Hepatocyte (in vitro differentiated cells): ENCODE measurements around the gene ALDH1L1. TPM values are rescaled to one million over a fixed set of nuclear protein-coding genes. Genes with fewer than 3 reads are reported as not detected.

Experiments
- DNase-seq: peaks from one replicate; pipeline ENCODE4 v3.0.0-alpha.2; 2016; ENCODE audit warnings: low spot score
- H2AFZ ChIP-seq: fragments of 200-600 bp; sonication (generic); 2 replicates; pipeline ENCODE4 v1.6.0; 2016; ENCODE audit warnings: antibody characterized with exemption, mild to moderate bottlenecking
- H3K27ac ChIP-seq: fragments of 200-600 bp; sonication (generic); 2 replicates; pipeline ENCODE4 v1.5.1; 2016; ENCODE audit warnings: mild to moderate bottlenecking
- H3K27me3 ChIP-seq: fragments of 200-600 bp; sonication (generic); 2 replicates; pipeline ENCODE4 v1.6.1; 2016
- H3K36me3 ChIP-seq: fragments of 200-600 bp; sonication (generic); replicated peaks from 2 replicates; pipeline ENCODE4 v1.5.1; 2016; ENCODE audit warnings: low read depth; ENCODE audit not compliant: insufficient read depth
- H3K4me1 ChIP-seq: fragments of 200-600 bp; sonication (generic); 2 replicates; pipeline ENCODE4 v1.5.1; 2016; ENCODE audit warnings: mild to moderate bottlenecking, moderate library complexity; ENCODE audit not compliant: insufficient read depth
- H3K4me2 ChIP-seq: fragments of 200-600 bp; sonication (generic); 2 replicates; pipeline ENCODE4 v1.6.0; 2016
- H3K4me3 ChIP-seq: fragments of 200-600 bp; sonication (generic); 2 replicates; pipeline ENCODE4 v1.5.1; 2016; ENCODE audit warnings: mild to moderate bottlenecking
- H3K79me2 ChIP-seq: fragments of 200-600 bp; sonication (generic); 2 replicates; pipeline ENCODE4 v1.6.0; 2017; ENCODE audit warnings: mild to moderate bottlenecking
- H3K9me2 ChIP-seq: fragments of 200-600 bp; sonication (generic); replicated peaks from 2 replicates; pipeline ENCODE4 v1.6.0; 2017; ENCODE audit warnings: mild to moderate bottlenecking; ENCODE audit not compliant: insufficient read depth
- H3K9me3 ChIP-seq: fragments of 200-600 bp; sonication (generic); 2 replicates; pipeline ENCODE4 v1.5.1; 2016; ENCODE audit warnings: low read depth, mild to moderate bottlenecking
- H4K20me1 ChIP-seq: fragments of 200-600 bp; sonication (generic); 2 replicates; pipeline ENCODE4 v1.6.0; 2016; ENCODE audit warnings: mild to moderate bottlenecking; ENCODE audit not compliant: insufficient read depth, poor library complexity, severe bottlenecking
- CTCF ChIP-seq: fragments of 200-600 bp; sonication (generic); IDR thresholded peaks from 2 replicates; pipeline ENCODE4 v1.5.1; 2016; ENCODE audit warnings: antibody characterized with exemption, mild to moderate bottlenecking; ENCODE audit not compliant: poor library complexity
- EZH2 ChIP-seq: fragments of 200-600 bp; sonication (generic); IDR thresholded peaks from 2 replicates; pipeline ENCODE4 v1.6.1; 2016; ENCODE audit warnings: antibody characterized with exemption, mild to moderate bottlenecking, borderline replicate concordance
- EZH2phosphoT487 ChIP-seq: fragments of 200-600 bp; sonication (generic); IDR thresholded peaks from one replicate; pipeline ENCODE4 v1.6.1; 2018; ENCODE audit warnings: antibody characterized with exemption, mild to moderate bottlenecking, low read depth, moderate library complexity; ENCODE audit not compliant: unreplicated experiment, severe bottlenecking
- WGBS: methylation state at CpG from one replicate; pipeline ENCODE4 v1.1.6; 2016; ENCODE audit warnings: low lambda C conversion rate; ENCODE audit errors: missing lambda C conversion rate; 5-methylcytosine and 5-hydroxymethylcytosine counted together
- polyA plus RNA-seq: library from polyadenylated mRNA; unstranded; fragments of >200 nt; fragmentation: Nextera tagmentation; extraction: Ambion mirVana; gene quantifications from 2 replicates; pipeline ENCODE4 v1.2.1, GENCODE V29; 2016
- total RNA-seq: library from RNA; depleted of rRNA; stranded (reverse); fragments of >200 nt; gene quantifications from 2 replicates; pipeline ENCODE4 v1.2.3, GENCODE V29; 2014

The ALDH1L1 gene
- total and polyA plus RNA-seq, 2 experiments from 2014 or later = 15.9 to 22.6 TPM

- Histone ChIP-seq H2AFZ (no peak overlapping the region), H3K36me3 (no peaks in the 10 kb centered on the region), H3K27ac (no peak overlapping the region), H3K4me3 (no peak overlapping the region), H3K27me3 (no peaks in the 10 kb centered on the region), H3K4me2 (no peak overlapping the region), H3K4me1 (no peaks in the 10 kb centered on the region), H3K9me3 (no peaks in the 10 kb centered on the region), H3K79me2 (no peaks in the 10 kb centered on the region), H3K9me2 (no peaks in the 10 kb centered on the region), H4K20me1 (no peaks in the 10 kb centered on the region)
- WGBS = 97% methylated on average over 3 of the region's 3 CpGs
- TF ChIP-seq EZH2phosphoT487 (no peak), EZH2 (no peak), CTCF (no peak)
- DNase-seq = no peak
These were observed 63.2 kb downstream of the ALDH1L1 start for GRCh38 chr3:126117212-126117611.

- Histone ChIP-seq H3K4me1 (no peaks in the 10 kb centered on the region), H3K4me2 (no peak overlapping the region)
These were observed 63.9 kb downstream of the ALDH1L1 start for GRCh38 chr3:126116526-126116925.

GRCh38 chr3:126114443-126115386 is 65.7 kb downstream of the ALDH1L1 start:
- Histone ChIP-seq H3K36me3 (no peaks in the 10 kb centered on the region), H3K9me3 (no peaks in the 10 kb centered on the region), H3K79me2 (no peaks in the 10 kb centered on the region), H2AFZ (no peak overlapping the region), H4K20me1 (no peaks in the 10 kb centered on the region), H3K4me1 (no peaks in the 10 kb centered on the region), H3K27me3 (no peaks in the 10 kb centered on the region), H3K4me3 (no peak overlapping the region), H3K4me2 (no peak overlapping the region), H3K27ac (no peak overlapping the region), H3K9me2 (no peaks in the 10 kb centered on the region)
- WGBS = 96% methylated on average over 16 of the region's 16 CpGs
- DNase-seq = no peak
- TF ChIP-seq EZH2phosphoT487 (no peak), EZH2 (no peak), CTCF (no peak)

More at GRCh38 chr3:126116526-126116925, 63.9 kb downstream of the ALDH1L1 start:
- Histone ChIP-seq H2AFZ (no peak overlapping the region), H4K20me1 (no peaks in the 10 kb centered on the region), H3K9me2 (no peaks in the 10 kb centered on the region), H3K79me2 (no peaks in the 10 kb centered on the region), H3K9me3 (no peaks in the 10 kb centered on the region), H3K4me3 (no peak overlapping the region), H3K36me3 (no peaks in the 10 kb centered on the region), H3K27me3 (no peaks in the 10 kb centered on the region), H3K27ac (no peak overlapping the region)
- 79% methylated on average over 1 of the region's 1 CpG for WGBS
- no peak for DNase-seq
- no peak for TF ChIP-seq EZH2phosphoT487
- TF ChIP-seq EZH2 = no peak
- TF ChIP-seq CTCF = no peak
